ENCODE data around the gene SOS2.

DNA sequence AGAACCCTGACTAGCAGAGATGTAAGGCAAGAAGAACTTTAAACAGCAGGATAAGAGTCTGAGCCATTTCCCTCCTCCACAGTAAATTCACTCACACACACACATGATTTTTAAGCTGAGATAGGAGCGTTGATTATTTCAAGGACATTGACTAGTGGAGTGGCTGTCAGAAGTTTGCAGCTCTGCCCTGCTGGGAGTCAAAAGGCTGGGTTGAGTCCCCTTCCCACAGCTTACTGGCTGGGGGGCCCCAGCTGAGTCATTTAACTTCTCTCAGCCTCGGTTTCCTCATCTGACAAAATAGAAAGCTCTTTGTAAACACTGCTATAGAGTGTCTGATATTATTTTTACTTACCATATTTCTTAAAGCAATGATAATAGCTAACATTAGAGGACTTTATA, 143.3 kb downstream of the SOS2 start:
- TF ChIP-seq ZZZ3 (IDR thresholded peaks at IDR 0.05; ENCODE audit: control insufficient read depth, insufficient read length, low read depth), result no peak
- TF ChIP-seq, protein P1, sequence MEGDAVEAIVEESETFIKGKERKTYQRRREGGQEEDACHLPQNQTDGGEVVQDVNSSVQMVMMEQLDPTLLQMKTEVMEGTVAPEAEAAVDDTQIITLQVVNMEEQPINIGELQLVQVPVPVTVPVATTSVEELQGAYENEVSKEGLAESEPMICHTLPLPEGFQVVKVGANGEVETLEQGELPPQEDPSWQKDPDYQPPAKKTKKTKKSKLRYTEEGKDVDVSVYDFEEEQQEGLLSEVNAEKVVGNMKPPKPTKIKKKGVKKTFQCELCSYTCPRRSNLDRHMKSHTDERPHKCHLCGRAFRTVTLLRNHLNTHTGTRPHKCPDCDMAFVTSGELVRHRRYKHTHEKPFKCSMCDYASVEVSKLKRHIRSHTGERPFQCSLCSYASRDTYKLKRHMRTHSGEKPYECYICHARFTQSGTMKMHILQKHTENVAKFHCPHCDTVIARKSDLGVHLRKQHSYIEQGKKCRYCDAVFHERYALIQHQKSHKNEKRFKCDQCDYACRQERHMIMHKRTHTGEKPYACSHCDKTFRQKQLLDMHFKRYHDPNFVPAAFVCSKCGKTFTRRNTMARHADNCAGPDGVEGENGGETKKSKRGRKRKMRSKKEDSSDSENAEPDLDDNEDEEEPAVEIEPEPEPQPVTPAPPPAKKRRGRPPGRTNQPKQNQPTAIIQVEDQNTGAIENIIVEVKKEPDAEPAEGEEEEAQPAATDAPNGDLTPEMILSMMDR (IDR thresholded peaks at IDR 0.05 in 2 of 3, conservative IDR thresholded peaks at IDR 0.05 in 1 of 3; ENCODE audit: control insufficient read depth in 2 of 3, extremely low read depth in 1 of 3, insufficient read depth in 1 of 3, low read depth in 3 of 3, low read length in 3 of 3), result no peak
- no peak for TF ChIP-seq SUZ12 (IDR thresholded peaks at IDR 0.05; ENCODE audit: unreplicated experiment)
- TF ChIP-seq YY1 (IDR thresholded peaks at IDR 0.05; ENCODE audit: low read depth, low read length), result no peak
- TF ChIP-seq ESRRA (IDR thresholded peaks at IDR 0.05; ENCODE audit: low read length), result no peak
- no peak for TF ChIP-seq RAD21 (IDR thresholded peaks at IDR 0.05; ENCODE audit: insufficient read depth, low read depth, low read length)
- no peak for TF ChIP-seq EZH2 (IDR thresholded peaks at IDR 0.05; ENCODE audit: borderline replicate concordance, control insufficient read depth, low read depth, low read length)
- no peak for TF ChIP-seq ZNF622 (IDR thresholded peaks at IDR 0.05)
- no peak for TF ChIP-seq SRF (IDR thresholded peaks at IDR 0.05; ENCODE audit: low read depth in 2 of 2, low read length in 2 of 2)
- TF ChIP-seq MEF2B (IDR thresholded peaks at IDR 0.05; ENCODE audit: partially characterized antibody, poor library complexity, severe bottlenecking), result no peak
